Measurements from ENCODE around the gene KIAA0319L.
"Not testable (repeated sequence)": the region's sequence is repeated elsewhere in the genome, so short reads cannot be mapped to it uniquely, and the experiment has no call there.

Gene KIAA0319L

DNA sequence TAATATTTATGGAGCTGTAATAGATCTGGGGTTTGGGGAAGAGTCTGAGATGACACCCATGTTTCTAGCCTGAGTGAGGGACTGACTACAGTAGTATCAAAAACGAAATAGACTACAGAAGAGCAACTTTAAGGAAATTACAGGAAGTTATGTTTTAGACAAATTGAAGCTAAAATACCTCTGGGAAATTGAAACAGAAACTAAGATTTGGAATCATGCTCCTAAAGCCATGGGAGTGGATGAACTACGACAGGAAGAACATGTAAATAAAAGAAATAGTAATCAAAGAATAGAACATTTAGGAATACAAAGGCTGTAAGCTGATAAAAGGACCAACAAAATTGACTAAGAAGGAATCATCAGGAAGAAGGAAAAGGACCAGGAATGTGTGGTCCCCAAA is 68.9 kb downstream of the KIAA0319L start:
- DNase-seq (ENCODE audit: low read depth), result no peak

DNA sequence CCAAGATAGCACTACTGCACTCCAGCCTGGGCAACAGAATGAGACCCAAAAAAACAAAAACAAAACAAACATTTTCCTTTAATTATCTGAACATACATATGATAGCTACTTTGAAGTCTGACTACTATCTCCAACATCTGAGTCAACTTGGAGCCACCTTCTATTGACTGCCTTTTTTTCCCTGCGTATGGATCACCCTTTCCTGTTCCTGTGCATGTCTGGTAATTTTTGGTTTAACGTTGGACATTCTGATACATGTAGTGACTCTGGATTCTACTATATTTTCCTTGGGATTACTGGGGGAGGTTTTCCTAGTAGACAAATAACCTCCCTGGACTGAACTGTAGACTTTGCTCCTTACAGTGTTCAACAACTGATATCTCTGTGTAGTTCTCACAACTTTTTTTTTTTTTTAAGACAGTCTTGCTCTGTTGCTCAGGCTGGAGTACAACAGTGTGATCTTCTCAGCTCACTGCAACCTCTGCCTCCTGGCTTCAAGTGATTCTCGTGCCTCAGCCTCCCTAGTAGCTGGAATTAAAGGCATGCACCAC is 70.3 kb downstream of the KIAA0319L start:
- DNase-seq (ENCODE audit: low read depth), result no peak

DNA sequence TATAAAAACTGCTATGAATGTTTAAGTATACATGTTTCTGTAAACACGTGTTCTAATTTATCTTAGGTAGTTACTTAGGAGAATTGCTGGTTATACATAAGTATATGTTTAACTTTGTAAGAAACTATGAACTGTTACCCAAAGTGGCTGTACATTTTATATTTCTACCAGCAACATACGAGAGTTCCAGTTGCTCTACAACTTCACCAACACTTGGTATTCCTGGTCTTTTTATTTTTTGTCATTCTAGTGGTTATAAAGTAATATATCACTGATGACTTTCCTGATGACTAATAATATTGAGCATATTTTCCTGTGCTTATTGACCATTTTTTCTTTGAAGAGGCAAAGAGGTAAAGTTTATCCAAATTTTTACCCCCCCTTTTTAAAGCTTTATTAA is 76.0 kb downstream of the KIAA0319L start:
- no peak for DNase-seq (ENCODE audit: low read depth)

DNA sequence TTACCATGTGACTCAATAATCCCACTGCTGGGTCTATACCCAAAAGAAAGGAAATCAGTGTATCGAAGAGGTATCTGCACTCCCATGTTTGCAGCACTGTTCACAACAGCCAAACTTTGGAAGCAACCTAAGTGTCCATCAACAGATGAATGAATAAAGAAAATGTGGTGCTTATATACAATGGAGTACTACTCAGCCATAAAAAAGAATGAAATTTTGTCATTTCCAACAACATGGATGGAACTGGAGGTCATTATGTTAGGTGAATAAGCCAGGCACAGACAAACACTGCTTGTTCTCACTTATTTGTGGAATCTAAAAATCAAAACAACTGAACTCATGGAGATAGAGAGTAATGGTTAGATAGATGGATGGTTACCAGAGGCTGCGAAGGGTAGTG is 79.3 kb downstream of the KIAA0319L start:
- no peak for DNase-seq (ENCODE audit: low read depth)

DNA sequence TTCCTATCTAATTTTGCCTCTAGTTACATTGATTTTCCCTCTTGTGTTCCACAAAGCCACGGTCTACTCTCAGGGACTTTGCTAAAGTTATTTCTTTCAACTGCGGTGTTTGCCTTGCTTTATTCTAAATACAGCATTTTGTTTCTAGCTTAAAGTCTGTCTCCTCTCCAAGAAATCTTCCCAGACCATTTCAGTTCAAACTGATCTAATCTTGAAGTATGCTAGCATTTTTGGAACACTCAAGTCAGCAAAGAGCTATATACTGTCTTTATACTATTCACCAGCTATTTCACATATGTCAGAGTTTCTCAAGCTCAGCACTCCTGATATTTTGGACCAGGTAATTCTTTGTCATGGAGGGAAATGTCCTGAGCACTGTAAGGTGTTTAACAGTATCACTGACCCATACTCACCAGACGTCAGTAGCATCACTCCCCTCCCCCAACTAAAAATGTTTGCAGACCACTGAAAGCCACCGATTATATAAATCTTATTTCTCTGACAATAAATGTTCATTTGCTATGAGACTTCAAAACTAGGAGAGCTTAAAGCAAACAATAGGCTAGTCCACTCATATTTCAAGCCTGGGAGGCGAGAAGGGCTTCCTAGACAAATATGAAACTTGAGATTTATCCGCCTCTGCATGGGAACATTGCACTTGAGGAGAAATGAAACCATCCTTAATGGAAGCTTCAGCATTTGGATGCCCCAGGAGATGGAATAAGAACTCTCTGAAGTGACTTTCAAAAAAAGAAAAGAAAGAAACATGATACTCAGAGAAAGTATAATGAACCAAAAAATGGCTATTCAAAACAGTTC is 81.1 kb downstream of the KIAA0319L start:
- peak; percentile 10 for DNase-seq (ENCODE audit: low read depth)

DNA sequence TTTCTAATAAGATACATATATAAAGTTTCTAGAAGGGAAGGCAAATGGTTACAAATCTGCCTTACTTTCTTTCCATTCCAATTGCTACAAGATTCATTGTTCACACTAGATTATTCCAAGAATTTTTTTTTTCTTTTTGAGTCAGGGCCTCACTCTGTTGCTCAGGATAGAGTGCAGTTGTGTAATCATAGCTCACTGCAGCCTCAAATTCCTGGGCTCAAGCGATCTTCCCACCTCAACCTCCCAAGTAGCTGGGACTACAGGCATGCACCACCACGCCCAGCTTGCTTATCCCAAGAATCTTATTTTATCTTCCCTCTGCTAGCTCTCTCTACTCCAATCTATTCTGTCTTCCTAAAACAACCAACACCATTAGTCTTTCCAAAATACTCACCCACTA is 81.8 kb downstream of the KIAA0319L start:
- DNase-seq (ENCODE audit: low read depth), result no peak

DNA sequence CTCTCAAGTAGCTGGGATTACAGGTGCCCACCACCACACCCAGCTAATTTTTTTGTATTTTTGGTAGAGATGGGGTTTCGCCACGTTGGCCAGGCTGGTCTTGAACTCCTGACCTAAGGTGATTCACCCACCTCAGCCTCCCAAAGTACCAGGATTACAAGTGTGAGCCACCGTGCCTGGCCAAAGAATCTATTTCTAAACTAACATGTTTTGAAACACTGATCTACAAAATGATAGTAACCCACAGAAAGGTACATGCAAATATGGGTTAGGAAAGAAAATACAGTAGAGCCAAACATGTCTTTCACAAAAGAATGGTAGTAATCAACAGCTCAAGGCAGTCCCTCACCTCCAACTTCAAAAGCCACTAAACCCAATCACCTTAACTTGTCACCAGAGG is 84.0 kb downstream of the KIAA0319L start:
- not testable (repeated sequence) for DNase-seq (ENCODE audit: low read depth)

DNA sequence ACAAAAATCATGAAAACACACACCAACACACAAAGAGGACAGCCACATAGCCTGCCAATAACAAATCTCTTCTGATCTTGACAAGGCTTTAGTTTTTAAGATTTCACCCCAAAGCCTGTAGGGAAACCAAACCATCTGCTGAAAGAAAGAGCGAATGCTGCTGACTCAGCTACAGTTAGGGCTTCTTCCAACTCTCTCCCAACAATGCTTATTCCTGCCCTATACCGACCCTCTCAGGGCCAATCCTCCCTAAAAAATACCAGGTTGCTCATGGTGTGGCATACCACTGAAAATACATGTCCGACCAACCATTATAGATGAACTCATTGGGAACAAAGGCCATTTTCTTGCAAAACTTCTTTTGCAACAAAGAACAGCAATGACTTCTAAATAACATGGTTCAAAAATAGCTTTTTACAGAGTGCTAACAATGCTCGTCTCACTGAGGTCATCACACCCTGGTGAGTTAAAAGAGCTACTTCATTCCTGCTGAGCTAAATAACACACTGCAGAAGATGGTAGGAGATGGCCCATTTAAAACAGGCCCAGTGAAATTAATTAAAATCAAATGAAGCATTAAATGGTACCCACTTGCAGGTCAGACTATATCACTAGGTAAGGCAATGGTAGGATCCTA is 86.1 kb downstream of the KIAA0319L start:
- DNase-seq (ENCODE audit: low read depth), result no peak

DNA sequence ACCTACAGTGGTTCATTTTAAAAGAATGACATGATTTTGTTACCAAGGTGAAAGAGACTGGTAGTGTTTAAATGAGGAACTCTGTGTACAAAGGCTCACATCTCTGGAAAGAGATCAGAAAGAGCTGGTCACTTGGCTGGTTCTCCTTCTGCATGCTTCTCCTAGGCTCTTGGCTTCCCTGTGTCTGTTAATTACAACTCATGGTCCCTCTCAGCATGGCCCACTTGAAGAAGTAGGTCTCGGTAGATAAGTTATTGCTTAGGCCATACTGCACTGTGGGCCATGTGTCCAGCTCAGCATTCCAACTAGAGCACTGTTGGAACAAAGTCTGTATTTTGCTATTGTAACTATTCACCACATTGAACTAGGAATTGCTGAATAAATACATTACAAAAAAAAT is 91.1 kb downstream of the KIAA0319L start:
- no peak for DNase-seq (ENCODE audit: low read depth)

DNA sequence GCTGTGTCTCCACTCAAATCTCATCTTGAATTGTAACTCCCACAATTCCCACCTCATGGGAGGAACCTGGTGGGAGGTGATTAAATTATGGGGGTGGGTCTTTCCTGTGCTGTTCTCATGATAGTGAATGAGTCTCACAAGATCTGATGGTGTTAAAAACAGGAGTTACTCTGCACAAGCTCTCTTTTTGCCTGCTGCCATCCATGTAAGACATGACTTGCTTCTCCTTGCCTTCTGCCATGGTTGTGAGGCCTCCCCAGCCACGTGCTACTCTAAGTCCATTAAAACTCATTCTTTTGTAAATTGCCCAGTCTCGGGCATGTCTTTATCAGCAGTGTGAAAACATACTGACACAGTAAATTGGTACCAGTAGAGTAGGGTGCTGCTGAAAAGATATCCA is 93.5 kb downstream of the KIAA0319L start:
- not testable (repeated sequence) for DNase-seq (ENCODE audit: low read depth)

DNA sequence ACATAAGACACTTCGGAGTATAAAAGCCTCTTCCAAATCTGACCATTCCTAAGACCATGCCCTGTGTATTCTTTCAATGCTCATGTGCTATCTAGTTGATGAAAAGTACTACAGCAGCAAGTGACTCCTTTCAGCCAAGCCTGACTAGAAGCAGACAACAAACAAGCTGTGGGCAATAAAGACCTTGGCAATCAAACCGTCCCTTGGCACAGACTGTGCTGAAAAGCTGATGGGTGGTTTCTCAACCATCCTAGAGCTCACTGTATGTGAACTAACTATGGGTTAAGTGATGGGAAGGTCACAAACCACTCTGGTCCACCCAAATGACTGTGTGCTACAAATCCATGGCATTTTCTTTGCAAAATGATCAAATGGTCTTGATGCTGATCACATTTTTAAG is 94.0 kb downstream of the KIAA0319L start:
- DNase-seq (ENCODE audit: low read depth), result peak; percentile 31

DNA sequence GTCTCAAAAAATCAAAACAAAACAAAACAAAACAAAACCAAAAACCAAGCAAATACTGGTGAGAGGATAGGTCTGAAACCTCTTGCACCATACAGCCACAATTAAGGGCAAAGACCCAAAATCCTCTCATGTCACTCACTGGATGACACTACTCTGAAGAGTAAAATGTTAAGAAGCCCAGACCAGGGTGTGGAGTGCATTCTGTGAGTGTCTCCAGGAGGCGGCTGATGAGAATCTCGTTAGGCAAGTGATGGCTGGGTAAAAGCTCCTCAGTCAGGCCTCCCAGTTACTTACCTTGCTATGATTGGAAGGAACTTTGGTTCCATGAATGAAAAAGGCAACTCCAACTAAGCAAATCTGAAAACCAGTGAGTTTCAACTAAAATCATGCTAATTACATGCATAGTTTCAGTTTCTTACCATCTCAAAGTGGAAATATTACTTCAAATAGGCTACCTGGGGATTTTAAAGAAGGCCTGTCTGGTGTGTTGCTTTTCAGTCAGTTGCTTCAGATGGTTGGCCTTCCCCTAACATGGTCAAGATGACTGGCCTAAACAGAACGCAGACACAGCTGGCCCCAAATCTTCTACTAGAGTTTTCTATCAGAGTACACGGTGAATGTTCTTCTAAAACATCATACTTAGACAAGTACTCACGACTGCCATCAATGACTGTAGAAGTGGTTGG is 95.1 kb downstream of the KIAA0319L start:
- no peak for DNase-seq (ENCODE audit: low read depth)

DNA sequence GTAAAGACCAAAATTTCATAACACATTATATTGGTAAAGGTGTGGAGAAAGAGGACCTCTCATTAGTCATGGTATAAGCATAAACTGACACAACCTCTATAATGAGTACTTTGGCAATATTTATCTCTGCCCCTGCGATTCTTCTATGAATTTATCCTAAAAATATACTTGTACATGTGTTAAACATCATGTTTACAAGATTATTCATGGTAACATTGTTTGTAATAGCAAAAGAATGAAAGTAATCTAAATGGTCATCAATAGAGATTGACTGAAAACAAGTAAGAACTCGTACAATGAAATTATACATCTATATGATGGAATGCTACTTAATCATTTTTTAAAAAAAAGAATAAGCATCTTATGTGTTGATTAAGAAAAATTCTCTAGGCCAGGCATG is 96.4 kb downstream of the KIAA0319L start:
- DNase-seq (ENCODE audit: low read depth), result no peak

DNA sequence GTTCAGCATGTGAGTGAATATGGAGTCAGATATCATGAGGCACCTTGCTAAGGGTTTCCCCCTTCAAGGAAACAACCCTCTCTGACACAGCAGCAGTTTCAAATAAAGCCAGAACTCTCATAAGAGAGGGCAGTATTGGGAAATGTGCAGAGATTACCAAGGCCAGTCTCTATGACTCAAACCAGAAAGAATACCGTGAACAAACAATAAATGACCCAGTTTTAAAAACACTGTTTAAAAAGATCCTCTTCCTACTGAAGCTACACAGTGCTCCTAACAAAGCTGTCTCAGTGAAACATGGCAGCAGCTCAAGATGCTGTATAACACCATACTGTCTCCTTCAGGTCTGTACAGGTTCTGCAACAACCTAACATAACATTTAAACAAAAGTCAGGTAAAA is 102.6 kb downstream of the KIAA0319L start:
- DNase-seq (ENCODE audit: low read depth), result peak; percentile 79

DNA sequence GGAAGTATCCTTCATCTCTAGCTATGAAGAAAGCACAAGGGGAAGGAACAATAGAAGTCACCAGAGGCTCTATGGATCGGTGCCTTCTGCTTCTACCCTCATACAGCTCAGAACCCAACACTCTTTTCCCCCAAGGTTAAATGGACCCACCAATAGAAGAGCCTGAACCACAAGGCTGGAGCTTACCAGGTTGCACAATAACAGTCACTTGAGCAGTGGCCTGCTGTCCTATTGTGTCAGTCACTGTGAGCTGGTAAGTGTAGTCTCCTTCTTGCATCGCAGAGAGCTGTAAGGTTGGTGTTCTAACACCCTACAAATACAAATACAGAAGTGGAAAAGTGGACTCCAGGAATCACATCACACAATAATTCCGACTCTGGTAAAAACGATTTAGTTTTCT is 103.0 kb downstream of the KIAA0319L start:
- no peak for DNase-seq (ENCODE audit: low read depth)

DNA sequence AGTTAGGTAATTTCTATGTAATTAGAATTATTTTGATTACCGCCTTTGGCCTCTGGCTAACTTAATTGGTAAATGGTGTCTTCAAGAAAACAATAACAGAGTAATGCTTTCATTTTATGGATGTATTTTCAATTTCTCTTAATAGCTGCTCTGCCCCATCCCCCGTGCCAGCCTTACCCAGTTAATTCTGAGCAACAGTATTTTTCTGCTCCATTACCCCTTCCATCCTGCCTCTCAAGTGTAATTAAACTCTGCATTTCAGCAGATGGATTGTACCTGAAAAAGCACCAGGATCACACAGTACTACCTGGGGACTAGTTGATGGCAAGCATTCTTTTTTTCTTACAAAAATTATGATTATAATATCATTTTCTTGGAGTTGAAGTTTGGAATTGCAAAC is 104.2 kb downstream of the KIAA0319L start:
- no peak for DNase-seq (ENCODE audit: low read depth)

DNA sequence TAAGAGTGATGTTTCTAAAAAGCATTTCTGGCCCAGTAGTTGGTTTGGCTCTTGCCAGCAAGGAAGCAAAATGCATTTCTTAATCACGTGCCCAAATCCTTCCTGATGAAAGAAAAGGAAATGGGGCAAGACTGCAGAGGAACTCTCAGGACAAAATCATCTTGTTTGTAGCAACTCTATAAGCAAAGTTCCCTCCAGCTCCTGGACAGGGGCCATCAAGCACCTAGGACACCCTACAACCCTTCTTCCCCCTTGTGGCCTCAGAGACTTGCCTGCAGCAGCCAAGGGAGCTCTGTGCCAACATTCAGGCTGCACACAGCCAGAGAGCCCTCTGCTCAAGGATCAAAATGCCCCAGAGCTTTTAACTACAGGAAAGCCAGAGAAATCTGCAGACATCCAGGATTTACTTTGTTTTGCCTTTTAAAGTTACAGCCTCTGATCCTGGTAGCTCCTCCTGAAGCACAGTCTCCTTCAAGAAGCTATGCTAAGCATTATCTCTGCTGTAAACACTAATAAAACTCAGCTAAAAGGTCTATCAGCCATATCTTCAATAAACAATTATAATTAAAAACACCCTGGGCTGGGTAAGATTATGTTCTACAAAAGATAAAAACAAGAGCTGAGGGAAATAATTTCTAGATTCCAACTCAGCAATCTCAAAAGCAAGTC is 105.0 kb downstream of the KIAA0319L start:
- DNase-seq (ENCODE audit: low read depth), result peak; percentile 93

DNA sequence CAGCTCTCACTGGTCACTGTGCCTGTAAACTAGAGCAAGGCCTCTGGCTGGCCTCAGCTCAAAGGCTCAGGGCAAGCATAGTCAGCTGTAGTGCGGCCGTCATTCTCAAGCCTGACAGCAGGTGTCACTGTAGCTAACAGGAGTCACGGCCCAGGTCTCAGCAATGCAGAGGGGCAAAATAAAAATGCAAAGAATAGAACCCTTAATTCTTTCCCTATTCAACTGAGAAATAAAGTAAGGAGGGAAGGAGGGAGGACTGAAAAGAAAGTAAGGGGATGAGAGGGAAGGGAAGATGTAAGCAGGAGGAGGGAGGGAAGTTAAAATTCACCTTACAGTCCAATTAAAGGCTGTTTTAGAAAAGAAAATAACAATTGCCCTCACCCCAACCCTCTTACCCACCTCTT is 106.1 kb downstream of the KIAA0319L start:
- peak; percentile 71 for DNase-seq (ENCODE audit: low read depth)

DNA sequence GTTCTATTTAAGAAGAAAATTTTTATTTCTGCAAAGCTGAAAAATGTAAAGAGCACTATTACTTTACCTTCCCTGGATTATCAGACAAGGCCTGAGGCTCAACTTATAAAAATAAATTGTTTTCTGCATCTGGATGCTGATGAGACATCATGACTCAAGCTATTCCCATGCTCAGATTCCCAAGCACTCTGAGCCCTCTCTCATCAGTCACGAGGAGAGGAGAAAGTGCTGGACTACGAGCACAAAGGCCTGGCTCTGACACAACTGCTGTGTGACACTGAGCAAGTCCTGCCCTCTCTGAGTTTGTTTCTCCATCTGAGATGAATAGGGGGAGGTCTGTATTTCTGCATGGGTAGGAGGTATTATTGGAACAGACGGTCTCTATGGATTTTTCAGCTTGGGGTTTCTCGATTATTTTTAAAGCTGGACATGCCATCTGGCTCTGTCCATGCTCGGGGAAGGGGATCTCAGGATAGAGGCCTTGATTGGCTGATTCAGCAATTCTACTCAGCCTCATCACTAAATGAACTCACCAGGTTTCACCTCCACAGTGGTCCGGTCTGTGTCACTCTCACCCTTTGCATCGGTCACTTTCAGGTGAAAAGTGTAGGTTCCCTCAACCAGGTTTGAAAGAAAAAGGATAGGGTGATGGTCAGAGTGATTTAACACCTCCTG is 107.7 kb downstream of the KIAA0319L start:
- peak; percentile 87 for DNase-seq (ENCODE audit: low read depth)

DNA sequence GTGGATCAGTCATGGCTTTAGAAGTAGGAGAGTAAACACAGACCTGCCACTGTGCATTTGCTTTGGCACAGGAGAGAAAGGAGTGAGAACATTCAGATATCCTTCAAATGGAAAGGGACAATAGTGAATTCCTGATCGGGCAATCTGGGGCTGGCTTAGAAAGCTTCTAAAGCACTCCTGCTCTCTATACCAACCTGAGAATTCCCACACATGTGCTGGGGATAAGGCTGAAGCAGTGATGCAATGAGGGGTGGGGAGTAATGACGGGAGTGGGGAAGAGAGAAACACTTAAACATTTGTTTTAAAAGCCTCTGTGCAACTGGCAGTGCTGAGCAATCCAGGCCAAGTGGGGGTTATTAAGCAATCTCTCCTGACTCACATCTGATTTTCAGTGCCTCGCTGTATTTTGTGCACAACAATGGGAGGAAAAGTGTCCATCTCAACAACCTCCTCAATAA is 108.8 kb downstream of the KIAA0319L start:
- peak; percentile 93 for DNase-seq (ENCODE audit: low read depth)

DNA sequence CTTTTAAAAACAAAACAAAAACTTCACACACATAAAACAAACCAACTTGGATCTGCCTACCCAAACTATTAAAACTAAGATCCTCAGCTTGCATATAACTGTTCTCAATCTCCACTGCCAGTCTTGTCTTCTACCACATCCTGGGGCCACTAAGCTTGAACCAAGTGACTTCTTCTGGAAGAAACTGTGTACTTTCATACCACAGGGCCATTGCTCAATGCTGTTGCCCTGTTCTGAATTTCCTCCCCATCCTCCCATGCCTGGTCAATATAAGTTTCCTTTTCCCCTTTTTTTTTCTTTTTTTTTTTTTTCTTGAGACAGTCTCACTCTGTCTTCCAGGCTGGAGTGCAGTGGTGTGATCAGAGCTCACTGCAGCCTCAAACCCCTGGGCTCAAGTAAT is 109.9 kb downstream of the KIAA0319L start:
- peak; percentile 14 for DNase-seq (ENCODE audit: low read depth)

DNA sequence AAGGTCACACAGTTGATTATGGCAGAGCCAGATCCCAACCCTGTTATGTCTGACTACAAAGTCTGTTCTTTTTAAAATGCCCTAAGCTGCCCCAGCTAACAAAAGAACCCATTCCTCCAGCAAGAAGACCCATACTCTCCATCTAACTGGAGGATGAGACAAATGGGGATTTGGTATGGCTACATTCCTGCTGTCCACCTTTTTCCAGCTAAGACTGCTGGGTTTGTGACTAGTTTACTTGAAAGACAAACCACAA is 112.8 kb downstream of the KIAA0319L start:
- DNase-seq (ENCODE audit: low read depth), result no peak
